Measurements from ENCODE around the gene TMEM52B.

DNA sequence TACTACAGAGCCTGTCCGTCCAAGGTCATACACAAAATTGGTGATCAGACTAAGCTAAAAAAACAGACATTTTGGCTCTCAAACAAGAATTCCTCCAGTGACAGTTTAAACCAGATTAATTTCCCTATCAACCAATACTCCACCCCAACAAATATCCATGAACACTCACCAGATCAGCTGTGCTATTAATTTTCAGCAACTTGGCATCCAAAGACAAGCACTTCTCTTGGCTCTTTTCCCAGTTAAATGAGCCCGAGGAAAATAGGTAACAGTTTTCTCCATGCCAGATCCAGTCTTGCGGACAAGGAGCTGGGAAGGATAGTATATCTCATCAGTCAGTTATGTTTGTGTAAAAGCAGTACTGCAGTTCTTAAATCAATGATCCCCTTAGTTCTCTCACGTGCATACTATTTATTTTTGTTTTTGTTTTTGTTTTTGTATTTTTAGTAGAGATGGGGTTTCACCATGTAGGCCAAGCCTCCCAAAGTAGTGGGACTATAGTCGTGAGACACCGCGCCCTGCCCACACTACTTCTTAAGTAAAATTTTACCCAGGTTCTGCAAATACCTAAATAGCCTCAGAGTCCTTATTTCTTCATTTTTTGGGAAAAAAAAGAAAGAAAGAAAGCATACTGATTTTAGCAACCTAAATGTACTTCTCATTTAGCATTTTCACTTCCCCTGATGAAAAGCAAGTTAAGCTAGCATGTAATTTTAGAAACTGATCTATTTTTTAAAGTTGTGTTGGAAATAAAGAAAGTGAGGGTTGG is 18.0 kb upstream of the TMEM52B start:
- TF ChIP-seq, protein P1, sequence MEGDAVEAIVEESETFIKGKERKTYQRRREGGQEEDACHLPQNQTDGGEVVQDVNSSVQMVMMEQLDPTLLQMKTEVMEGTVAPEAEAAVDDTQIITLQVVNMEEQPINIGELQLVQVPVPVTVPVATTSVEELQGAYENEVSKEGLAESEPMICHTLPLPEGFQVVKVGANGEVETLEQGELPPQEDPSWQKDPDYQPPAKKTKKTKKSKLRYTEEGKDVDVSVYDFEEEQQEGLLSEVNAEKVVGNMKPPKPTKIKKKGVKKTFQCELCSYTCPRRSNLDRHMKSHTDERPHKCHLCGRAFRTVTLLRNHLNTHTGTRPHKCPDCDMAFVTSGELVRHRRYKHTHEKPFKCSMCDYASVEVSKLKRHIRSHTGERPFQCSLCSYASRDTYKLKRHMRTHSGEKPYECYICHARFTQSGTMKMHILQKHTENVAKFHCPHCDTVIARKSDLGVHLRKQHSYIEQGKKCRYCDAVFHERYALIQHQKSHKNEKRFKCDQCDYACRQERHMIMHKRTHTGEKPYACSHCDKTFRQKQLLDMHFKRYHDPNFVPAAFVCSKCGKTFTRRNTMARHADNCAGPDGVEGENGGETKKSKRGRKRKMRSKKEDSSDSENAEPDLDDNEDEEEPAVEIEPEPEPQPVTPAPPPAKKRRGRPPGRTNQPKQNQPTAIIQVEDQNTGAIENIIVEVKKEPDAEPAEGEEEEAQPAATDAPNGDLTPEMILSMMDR (IDR thresholded peaks at IDR 0.05), result no peak
- no peak for TF ChIP-seq POLR2A (IDR thresholded peaks at IDR 0.05)

Measured in esophagus squamous epithelium (tissue), 4 donors.